Measurements from ENCODE around the gene LPCAT1. TPM values are rescaled to one million over a fixed set of nuclear protein-coding genes. Genes with fewer than 3 reads are reported as not detected.

LPCAT1 gene
- total and polyA plus RNA-seq, 2 donors (not counting 3 experiments of a cell fraction or from before 2014, with no cell fraction given) = 28.9 to 57.2 TPM

DNA sequence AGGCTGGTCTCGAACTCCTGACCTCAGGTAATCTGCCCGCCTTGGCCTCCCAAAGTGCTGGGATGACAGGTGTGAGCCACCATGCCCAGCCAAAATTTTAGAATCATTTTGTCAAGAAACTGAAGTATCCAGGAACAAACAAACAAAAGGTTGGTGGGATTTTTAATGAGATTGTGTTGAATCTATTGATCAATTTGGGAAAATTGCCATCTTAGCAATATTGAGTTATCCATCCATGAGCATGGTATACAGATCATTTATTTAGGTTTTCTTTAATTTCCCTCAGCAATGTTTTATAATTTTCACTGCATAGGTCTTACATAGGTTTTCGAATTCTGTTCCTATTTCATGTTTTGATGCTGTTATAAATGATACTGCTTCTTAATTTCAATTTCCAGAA is 5.7 kb upstream of the LPCAT1 start:
- no peak overlapping the region for H3K27ac ChIP-seq (ENCODE audit: insufficient read depth, low read depth, low read length)
- H4K20me1 ChIP-seq (replicated peaks; ENCODE audit: control insufficient read depth, extremely low read depth, insufficient read depth, low read length) = no peaks in the 10 kb centered on the region
- H3K4me3 ChIP-seq (replicated peaks in 1 of 3; ENCODE audit: insufficient read depth in 1 of 3, low read depth in 1 of 3, low read length in 3 of 3) = no peak overlapping the region
- no TSS peak for BruUV-seq (replicated peaks)
- no peaks in the 10 kb centered on the region for H3K4me1 ChIP-seq (ENCODE audit: control insufficient read depth, extremely low read depth, insufficient read depth, low read length)
- no peaks in the 10 kb centered on the region for H3K79me2 ChIP-seq (ENCODE audit: control insufficient read depth, insufficient read depth, low read length)
- intact Hi-C loops (cut with micrococcal nuclease) (no loop called here), dilution Hi-C loops (cut with MboI; ENCODE audit: extremely low pct_ligation_motif_present, low sequenced_read_pairs) (no loop called here)
- ChIA-PET POLR2A (no interaction called here), CTCF (no interaction called here)
- H2AFZ ChIP-seq (ENCODE audit: low read depth, low read length) = no peak overlapping the region
- H3K4me2 ChIP-seq (ENCODE audit: insufficient read depth, low read length) = no peak overlapping the region
- H3K9ac ChIP-seq (replicated peaks; ENCODE audit: extremely low read depth, insufficient read depth, low read length) = no peak overlapping the region
- no peak for FAIRE-seq
- TF ChIP-seq JUN (IDR thresholded peaks at IDR 0.05; ENCODE audit: borderline replicate concordance, insufficient read depth, insufficient read length, low read depth) (no peak), POLR2AphosphoS5 (IDR thresholded peaks at IDR 0.05; ENCODE audit: insufficient read depth, low read depth, low read length) (no peak), FOS (IDR thresholded peaks at IDR 0.05; ENCODE audit: borderline replicate concordance, insufficient read depth, low read length) (no peak), GATA2 (IDR thresholded peaks at IDR 0.05; ENCODE audit: insufficient read depth, insufficient read length, low read depth, low read length) (no peak), MYC (IDR thresholded peaks at IDR 0.05; ENCODE audit: low read depth, low read length) (no peak), EZH2 (IDR thresholded peaks at IDR 0.05; ENCODE audit: borderline replicate concordance, low read depth, low read length, severe bottlenecking) (no peak), POLR2A (IDR thresholded peaks at IDR 0.05; ENCODE audit: low read depth, low read length) (no peak)
- TF ChIP-seq, protein P1, sequence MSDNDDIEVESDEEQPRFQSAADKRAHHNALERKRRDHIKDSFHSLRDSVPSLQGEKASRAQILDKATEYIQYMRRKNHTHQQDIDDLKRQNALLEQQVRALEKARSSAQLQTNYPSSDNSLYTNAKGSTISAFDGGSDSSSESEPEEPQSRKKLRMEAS (IDR thresholded peaks at IDR 0.05; ENCODE audit: insufficient read depth, insufficient read length) = no peak
- TF ChIP-seq, protein P2, sequence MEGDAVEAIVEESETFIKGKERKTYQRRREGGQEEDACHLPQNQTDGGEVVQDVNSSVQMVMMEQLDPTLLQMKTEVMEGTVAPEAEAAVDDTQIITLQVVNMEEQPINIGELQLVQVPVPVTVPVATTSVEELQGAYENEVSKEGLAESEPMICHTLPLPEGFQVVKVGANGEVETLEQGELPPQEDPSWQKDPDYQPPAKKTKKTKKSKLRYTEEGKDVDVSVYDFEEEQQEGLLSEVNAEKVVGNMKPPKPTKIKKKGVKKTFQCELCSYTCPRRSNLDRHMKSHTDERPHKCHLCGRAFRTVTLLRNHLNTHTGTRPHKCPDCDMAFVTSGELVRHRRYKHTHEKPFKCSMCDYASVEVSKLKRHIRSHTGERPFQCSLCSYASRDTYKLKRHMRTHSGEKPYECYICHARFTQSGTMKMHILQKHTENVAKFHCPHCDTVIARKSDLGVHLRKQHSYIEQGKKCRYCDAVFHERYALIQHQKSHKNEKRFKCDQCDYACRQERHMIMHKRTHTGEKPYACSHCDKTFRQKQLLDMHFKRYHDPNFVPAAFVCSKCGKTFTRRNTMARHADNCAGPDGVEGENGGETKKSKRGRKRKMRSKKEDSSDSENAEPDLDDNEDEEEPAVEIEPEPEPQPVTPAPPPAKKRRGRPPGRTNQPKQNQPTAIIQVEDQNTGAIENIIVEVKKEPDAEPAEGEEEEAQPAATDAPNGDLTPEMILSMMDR (IDR thresholded peaks at IDR 0.05; ENCODE audit: extremely low read depth in 1 of 2, insufficient read depth in 1 of 2, low read depth in 1 of 2, low read length in 2 of 2) = no peak
- H3K36me3 ChIP-seq (ENCODE audit: control insufficient read depth in 2 of 2, extremely low read depth in 1 of 2, insufficient read depth in 2 of 2, low read length in 2 of 2) = no peaks in the 10 kb centered on the region
- H3K9me1 ChIP-seq (replicated peaks; ENCODE audit: control insufficient read depth, extremely low read depth, insufficient read depth, low read length) = no peaks in the 10 kb centered on the region
- DNase-seq (ENCODE audit: low read depth, low spot score) = no peak
- H3K9me3 ChIP-seq (replicated peaks; ENCODE audit: control insufficient read depth, insufficient read depth, low read length) = no peaks in the 10 kb centered on the region
- peaks cover 3 to 22% of the 10 kb centered on the region in 2 experiments for H3K27me3 ChIP-seq (ENCODE audit: control insufficient read depth in 2 of 2, insufficient read depth in 2 of 2, low read length in 2 of 2)
